HepG2 (cell line): Measurements from ENCODE around the gene ADRA2A. TPM values are rescaled to one million over a fixed set of nuclear protein-coding genes. Genes with fewer than 3 reads are reported as not detected.

Source experiments
- ATAC-seq: fragments of 200-7000 bp; cut with Tn5 transposase; 3 replicates; pipeline ENCODE4 v1.9.1; 2020; ENCODE audit warnings: mild to moderate bottlenecking, moderate library complexity
- BruUV-seq: library from RNA; stranded (reverse); fragments of 400-500 nt; replicated peaks from 2 replicates; lab custom pipeline; 2021; lab: Mats Ljungman, UMichigan
- CTCF ChIA-PET: fragments of 300-600 bp; formaldehyde crosslinking; extraction: SDS; loops from one replicate; lab custom pipeline; 2021; ENCODE audit warnings: low total read pairs, inconsistent platforms, low intra/inter-chr PET ratio; lab: Yijun Ruan, JAX
- POLR2A ChIA-PET: fragments of 350-600 bp; sonication (Branson Sonifier 250); formaldehyde crosslinking; loops from one replicate; lab custom pipeline; 2020; ENCODE audit warnings: antibody characterized with exemption, inconsistent platforms; lab: Yijun Ruan, JAX
- DNase-seq: peaks from one replicate; pipeline ENCODE4 v3.0.0-alpha.2; 2015; ENCODE audit warnings: low spot score
- FAIRE-seq: peaks from 3 replicates; lab custom pipeline; 2011; peaks lifted over from hg19 to GRCh38; lab: Jason Lieb, UNC
- H2AFZ ChIP-seq: one replicate; pipeline ENCODE4 v1.6.1; 2011; ENCODE audit warnings: low read length, inconsistent platforms
- H3K27ac ChIP-seq: fragments of 300-600 bp; 3 replicates; pipeline ENCODE4 v1.8.0; 2011; ENCODE audit warnings: mixed run types, mild to moderate bottlenecking, mixed read lengths, low read length, inconsistent platforms; ENCODE audit not compliant: insufficient read depth; ENCODE audit errors: extremely low read length
- H3K27me3 ChIP-seq, 2 experiments: fragments of 200-600 bp in 1 of 2; 2 replicates in 1 of 2; 3 replicates in 1 of 2; pipeline versions ENCODE4 v1.6.0 to v1.8.0; 2011; ENCODE audit warnings: low read length in 2 of 2, mild to moderate bottlenecking in 2 of 2, moderate library complexity in 2 of 2, inconsistent platforms in 1 of 2; ENCODE audit not compliant: insufficient read depth in 2 of 2, control insufficient read depth in 1 of 2
- H3K36me3 ChIP-seq, 2 experiments: fragments of 200-600 bp in 1 of 2; replicated peaks in 1 of 2; 2 replicates in 1 of 2; 3 replicates in 1 of 2; pipeline versions ENCODE4 v1.5.1 to v1.8.0; 2011; ENCODE audit warnings: low read length in 2 of 2, inconsistent platforms in 1 of 2; ENCODE audit not compliant: insufficient read depth in 2 of 2, control insufficient read depth in 1 of 2
- H3K4me1 ChIP-seq: 2 replicates; pipeline ENCODE4 v1.5.1; 2012; ENCODE audit warnings: low read length, inconsistent platforms; ENCODE audit not compliant: insufficient read depth
- H3K4me2 ChIP-seq: 2 replicates; pipeline ENCODE4 v1.6.0; 2011; ENCODE audit warnings: low read depth, low read length, inconsistent platforms
- H3K4me3 ChIP-seq, 3 experiments: fragments of 200-600 bp in 1 of 3; sonication (generic), shearing (Covaris generic) in 1 of 3; replicated peaks in 1 of 3; 2 replicates each; pipeline ENCODE4 v1.5.1; 2011 to 2016; ENCODE audit warnings: low read length in 3 of 3, inconsistent platforms in 2 of 3, low read depth in 2 of 3, mild to moderate bottlenecking in 2 of 3, control low read depth in 1 of 3, mixed read lengths in 1 of 3; ENCODE audit not compliant: insufficient read depth in 1 of 3
- H3K79me2 ChIP-seq: one replicate; pipeline ENCODE4 v1.6.1; 2011; ENCODE audit warnings: low read length, inconsistent platforms; ENCODE audit not compliant: insufficient read depth
- H3K9ac ChIP-seq: 2 replicates; pipeline ENCODE4 v1.6.0; 2011; ENCODE audit warnings: mild to moderate bottlenecking, low read depth, low read length, inconsistent platforms; ENCODE audit not compliant: insufficient read depth
- H3K9me3 ChIP-seq: 2 replicates; pipeline ENCODE4 v1.5.1; 2012; ENCODE audit warnings: mild to moderate bottlenecking, low read length
- H4K20me1 ChIP-seq: 2 replicates; pipeline ENCODE4 v1.6.0; 2011; ENCODE audit warnings: inconsistent platforms, mild to moderate bottlenecking, low read length, moderate library complexity; ENCODE audit not compliant: insufficient read depth
- CEBPB ChIP-seq: IDR thresholded peaks from 2 replicates; pipeline ENCODE4 v1.6.1; 2011; ENCODE audit warnings: low read depth, low read length, improper control_type of control experiment, borderline replicate concordance
- MED13 ChIP-seq: sonication (generic); formaldehyde crosslinking; IDR thresholded peaks from 2 replicates; pipeline ENCODE4 v1.5.0; 2020; ENCODE audit warnings: missing genetic modification reagents
- NFKB2 ChIP-seq: sonication (generic); formaldehyde crosslinking; IDR thresholded peaks from 2 replicates; pipeline ENCODE4 v1.4.0; 2020; ENCODE audit warnings: missing genetic modification reagents, borderline replicate concordance
- RXRB ChIP-seq: IDR thresholded peaks from 2 replicates; pipeline ENCODE4 v1.6.1; 2016; ENCODE audit warnings: borderline replicate concordance, missing genetic modification reagents, missing compliant biosample characterization
- SIN3A ChIP-seq: IDR thresholded peaks from 2 replicates; pipeline ENCODE4 v1.6.1; 2011; ENCODE audit warnings: low read depth, mild to moderate bottlenecking, control low read depth, low read length, borderline replicate concordance
- TOE1 ChIP-seq: sonication (generic); formaldehyde crosslinking; IDR thresholded peaks from 2 replicates; pipeline ENCODE4 v1.4.0; 2020; ENCODE audit warnings: mild to moderate bottlenecking, missing genetic modification reagents
- ZNF644 ChIP-seq: IDR thresholded peaks from 2 replicates; pipeline ENCODE4 v1.6.1; 2016; ENCODE audit warnings: low read depth
- ZNF746 ChIP-seq: sonication (generic); formaldehyde crosslinking; IDR thresholded peaks from 2 replicates; pipeline ENCODE4 v1.8.0; 2022; ENCODE audit warnings: mild to moderate bottlenecking, missing genetic modification reagents
- WGBS: methylation state at CpG from one replicate; pipeline ENCODE4 v1.1.6; 2017; ENCODE audit warnings: low lambda C conversion rate; 5-methylcytosine and 5-hydroxymethylcytosine counted together
- in situ Hi-C: cut with HindIII; loops from 2 replicates; pipeline ENCODE4 v1.10.0; 2017; ENCODE audit warnings: low pct_unique_long_range_greater_than_20kb; ENCODE audit not compliant: extremely low pct_ligation_motif_present
- intact Hi-C: fragments of 100-400 bp; cut with micrococcal nuclease; formaldehyde crosslinking; loops from one replicate; pipeline ENCODE4 v1.10.0; 2022; ENCODE audit not compliant: unreplicated experiment
- polyA plus RNA-seq, 8 experiments: library from polyadenylated mRNA; depleted of rRNA in 3 of 8; stranded (reverse) in 7 of 8; unstranded in 1 of 8; fragments of >200 nt; fragmentation: Illumina TruSeq in 4 of 8; extraction: Trizol in 4 of 8; gene quantifications; 2 replicates each; pipeline versions ENCODE4 v1.2.1 to v1.2.3, GENCODE V29; 2011 to 2016; ENCODE audit warnings: low read depth in 4 of 8, missing spikeins in 1 of 8, mixed read lengths in 1 of 8; ENCODE audit not compliant: insufficient read depth in 1 of 8
- total RNA-seq, 5 experiments: library from RNA; depleted of rRNA; stranded (reverse); fragments of >200 nt; fragmentation: Illumina TruSeq; extraction: Trizol; gene quantifications; 2 replicates each; pipeline ENCODE4 v1.2.3, GENCODE V29; 2016; ENCODE audit warnings: low read depth in 1 of 5
- TF ChIP-seq, protein P1 (sequence below): sonication (generic); formaldehyde crosslinking; IDR thresholded peaks from 2 replicates; pipeline ENCODE4 v1.8.0; 2023; ENCODE audit warnings: mild to moderate bottlenecking, missing genetic modification reagents
- TF ChIP-seq, protein P2 (sequence below): sonication (generic); formaldehyde crosslinking; IDR thresholded peaks from 2 replicates; pipeline ENCODE4 v1.5.0; 2020; ENCODE audit warnings: mild to moderate bottlenecking, missing genetic modification reagents, borderline replicate concordance
- TF ChIP-seq, protein P3 (sequence below): sonication (generic); formaldehyde crosslinking; IDR thresholded peaks from 2 replicates; pipeline ENCODE4 v1.5.0; 2020; ENCODE audit warnings: missing genetic modification reagents

The ADRA2A gene
- total and polyA plus RNA-seq, 2 of the 13 experiments (the other 11 are each of a cell fraction or from before 2014, with no cell fraction given) = 0.01 TPM; not detected in 1

DNA sequence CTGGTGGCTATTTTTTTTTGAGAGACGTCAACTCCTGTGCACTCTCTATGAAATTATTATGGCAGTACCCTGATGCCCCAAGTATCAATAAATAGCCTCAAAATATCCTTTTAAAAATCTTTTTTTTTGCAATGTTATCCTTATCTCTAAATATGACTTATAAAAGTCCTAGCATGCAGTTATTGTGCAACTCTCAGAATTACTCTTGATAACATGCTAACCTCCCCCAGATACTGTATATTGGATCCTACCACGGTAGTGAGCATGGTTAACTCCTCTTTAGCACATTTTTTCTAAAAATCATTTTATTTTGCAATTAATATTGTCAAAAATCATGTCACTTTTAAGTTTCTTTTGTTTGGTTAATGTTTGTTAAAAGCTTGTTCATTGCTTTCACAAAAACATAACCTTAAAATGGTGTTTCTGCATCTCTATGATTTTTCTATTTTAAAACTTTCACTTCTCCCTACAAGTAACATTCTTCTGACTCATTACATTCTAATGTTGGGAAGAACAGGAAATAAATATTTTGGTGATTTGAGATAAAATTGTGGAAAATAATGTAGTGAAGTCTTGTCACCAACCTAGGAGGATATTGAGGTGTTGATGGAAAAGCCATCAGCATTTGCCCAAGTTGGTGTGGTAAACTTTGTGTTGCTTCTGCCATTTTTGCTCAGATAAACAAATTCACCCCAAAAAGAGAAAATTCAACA lies 42.1 kb upstream of the ADRA2A start:
- no TSS peak for BruUV-seq
- H3K9ac ChIP-seq = no peak overlapping the region
- intact Hi-C loops (no loop called here), in situ Hi-C loops (no loop called here)
- no peak overlapping the region for H2AFZ ChIP-seq
- ChIA-PET POLR2A (no interaction called here), CTCF (no interaction called here)
- H3K36me3 ChIP-seq = no peaks in the 10 kb centered on the region
- TF ChIP-seq MED13 (no peak), ZNF644 (no peak), ZNF746 (CRISPR knock-in tag) (no peak), TOE1 (no peak), CEBPB (0 out of 2 replicates have a peak, but pooled peaks have one; percentile 18)
- TF ChIP-seq, protein P1, sequence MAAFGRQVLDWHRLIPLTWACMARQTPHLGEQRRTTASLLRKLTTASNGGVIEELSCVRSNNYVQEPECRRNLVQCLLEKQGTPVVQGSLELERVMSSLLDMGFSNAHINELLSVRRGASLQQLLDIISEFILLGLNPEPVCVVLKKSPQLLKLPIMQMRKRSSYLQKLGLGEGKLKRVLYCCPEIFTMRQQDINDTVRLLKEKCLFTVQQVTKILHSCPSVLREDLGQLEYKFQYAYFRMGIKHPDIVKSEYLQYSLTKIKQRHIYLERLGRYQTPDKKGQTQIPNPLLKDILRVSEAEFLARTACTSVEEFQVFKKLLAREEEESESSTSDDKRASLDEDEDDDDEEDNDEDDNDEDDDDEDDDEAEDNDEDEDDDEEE (CRISPR knock-in tag) = no peak
- H4K20me1 ChIP-seq = no peaks in the 10 kb centered on the region
- no peaks in the 10 kb centered on the region for H3K4me1 ChIP-seq
- H3K4me2 ChIP-seq = no peak overlapping the region
- H3K4me3 ChIP-seq = no peak overlapping the region
- H3K9me3 ChIP-seq = peaks cover 25% of the 10 kb centered on the region
- no peak for FAIRE-seq
- no peak for ATAC-seq
- DNase-seq = no peak
- no peaks in the 10 kb centered on the region for H3K79me2 ChIP-seq
- H3K27me3 ChIP-seq = no peaks in the 10 kb centered on the region
- 63% methylated on average over 2 of the region's 2 CpGs for WGBS
- no peak overlapping the region for H3K27ac ChIP-seq

DNA sequence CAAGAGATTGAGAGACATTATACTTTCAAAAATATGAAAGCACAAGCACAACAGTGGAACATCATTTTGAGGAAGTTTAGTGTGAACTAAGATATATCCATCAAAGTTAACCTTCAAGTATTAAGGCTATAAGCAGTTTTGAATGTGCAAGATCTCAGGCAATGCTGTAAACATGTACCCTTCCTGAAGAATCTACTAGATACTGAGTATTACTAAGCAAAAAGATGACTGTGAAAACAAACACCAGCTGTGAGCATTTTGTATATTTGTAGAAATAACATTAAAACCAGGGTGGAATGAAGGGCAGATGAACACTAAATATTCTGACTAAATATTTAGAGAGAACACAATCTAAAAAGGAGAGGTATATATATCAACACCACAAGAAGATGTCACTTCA lies 41.3 kb upstream of the ADRA2A start:
- Histone ChIP-seq H3K4me1 (no peaks in the 10 kb centered on the region), H2AFZ (no peak overlapping the region), H4K20me1 (no peaks in the 10 kb centered on the region), H3K4me2 (no peak overlapping the region), H3K36me3 (no peaks in the 10 kb centered on the region), H3K9ac (no peak overlapping the region), H3K27ac (no peak overlapping the region), H3K9me3 (peaks cover 32% of the 10 kb centered on the region), H3K27me3 (no peaks in the 10 kb centered on the region), H3K79me2 (no peaks in the 10 kb centered on the region), H3K4me3 (no peak overlapping the region)
- intact Hi-C loops (no loop called here), in situ Hi-C loops (no loop called here)
- DNase-seq = no peak
- CTCF ChIA-PET = no interaction called here
- no TSS peak for BruUV-seq
- FAIRE-seq = no peak
- no peak for ATAC-seq
- POLR2A ChIA-PET = no interaction called here
- TF ChIP-seq, protein P2, sequence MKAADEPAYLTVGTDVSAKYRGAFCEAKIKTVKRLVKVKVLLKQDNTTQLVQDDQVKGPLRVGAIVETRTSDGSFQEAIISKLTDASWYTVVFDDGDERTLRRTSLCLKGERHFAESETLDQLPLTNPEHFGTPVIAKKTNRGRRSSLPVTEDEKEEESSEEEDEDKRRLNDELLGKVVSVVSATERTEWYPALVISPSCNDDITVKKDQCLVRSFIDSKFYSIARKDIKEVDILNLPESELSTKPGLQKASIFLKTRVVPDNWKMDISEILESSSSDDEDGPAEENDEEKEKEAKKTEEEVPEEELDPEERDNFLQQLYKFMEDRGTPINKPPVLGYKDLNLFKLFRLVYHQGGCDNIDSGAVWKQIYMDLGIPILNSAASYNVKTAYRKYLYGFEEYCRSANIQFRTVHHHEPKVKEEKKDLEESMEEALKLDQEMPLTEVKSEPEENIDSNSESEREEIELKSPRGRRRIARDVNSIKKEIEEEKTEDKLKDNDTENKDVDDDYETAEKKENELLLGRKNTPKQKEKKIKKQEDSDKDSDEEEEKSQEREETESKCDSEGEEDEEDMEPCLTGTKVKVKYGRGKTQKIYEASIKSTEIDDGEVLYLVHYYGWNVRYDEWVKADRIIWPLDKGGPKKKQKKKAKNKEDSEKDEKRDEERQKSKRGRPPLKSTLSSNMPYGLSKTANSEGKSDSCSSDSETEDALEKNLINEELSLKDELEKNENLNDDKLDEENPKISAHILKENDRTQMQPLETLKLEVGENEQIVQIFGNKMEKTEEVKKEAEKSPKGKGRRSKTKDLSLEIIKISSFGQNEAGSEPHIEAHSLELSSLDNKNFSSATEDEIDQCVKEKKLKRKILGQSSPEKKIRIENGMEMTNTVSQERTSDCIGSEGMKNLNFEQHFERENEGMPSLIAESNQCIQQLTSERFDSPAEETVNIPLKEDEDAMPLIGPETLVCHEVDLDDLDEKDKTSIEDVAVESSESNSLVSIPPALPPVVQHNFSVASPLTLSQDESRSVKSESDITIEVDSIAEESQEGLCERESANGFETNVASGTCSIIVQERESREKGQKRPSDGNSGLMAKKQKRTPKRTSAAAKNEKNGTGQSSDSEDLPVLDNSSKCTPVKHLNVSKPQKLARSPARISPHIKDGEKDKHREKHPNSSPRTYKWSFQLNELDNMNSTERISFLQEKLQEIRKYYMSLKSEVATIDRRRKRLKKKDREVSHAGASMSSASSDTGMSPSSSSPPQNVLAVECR (CRISPR knock-in tag) = no peak
- TF ChIP-seq RXRB (CRISPR knock-in tag) (no peak), SIN3A (no peak), NFKB2 (CRISPR knock-in tag) (no peak)
- TF ChIP-seq, protein P3, sequence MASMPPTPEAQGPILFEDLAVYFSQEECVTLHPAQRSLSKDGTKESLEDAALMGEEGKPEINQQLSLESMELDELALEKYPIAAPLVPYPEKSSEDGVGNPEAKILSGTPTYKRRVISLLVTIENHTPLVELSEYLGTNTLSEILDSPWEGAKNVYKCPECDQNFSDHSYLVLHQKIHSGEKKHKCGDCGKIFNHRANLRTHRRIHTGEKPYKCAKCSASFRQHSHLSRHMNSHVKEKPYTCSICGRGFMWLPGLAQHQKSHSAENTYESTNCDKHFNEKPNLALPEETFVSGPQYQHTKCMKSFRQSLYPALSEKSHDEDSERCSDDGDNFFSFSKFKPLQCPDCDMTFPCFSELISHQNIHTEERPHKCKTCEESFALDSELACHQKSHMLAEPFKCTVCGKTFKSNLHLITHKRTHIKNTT (CRISPR knock-in tag) = no peak
